Cardiac fibroblast (primary cell): ENCODE data around the gene TMEM165.

Source experiments
- DNase-seq, 2 donors: peaks; one replicate each; pipeline versions ENCODE4 v3.0.0 to v3.0.0-alpha.2; 2010; ENCODE audit warnings: low read depth in 2 of 2
- H3K4me3 ChIP-seq, 2 donors: replicated peaks in 1 of 2; 1 replicate in 1 of 2; 2 replicates in 1 of 2; pipeline ENCODE4 v1.5.1; 2011; ENCODE audit warnings: low read depth in 2 of 2, low read length in 2 of 2, mild to moderate bottlenecking in 2 of 2, moderate library complexity in 1 of 2
- TF ChIP-seq, protein P1 (sequence below): IDR thresholded peaks from one replicate; pipeline ENCODE4 v1.5.1; 2011; ENCODE audit warnings: low read depth, mild to moderate bottlenecking, low read length, inconsistent platforms

TMEM165 gene

GRCh38 chr4:55393461-55394320 lies 2.1 kb upstream of the TMEM165 start:
- peak in 1 of 2 donors; percentile 62 for DNase-seq
- H3K4me3 ChIP-seq = no peak overlapping the region
- TF ChIP-seq, protein P1, sequence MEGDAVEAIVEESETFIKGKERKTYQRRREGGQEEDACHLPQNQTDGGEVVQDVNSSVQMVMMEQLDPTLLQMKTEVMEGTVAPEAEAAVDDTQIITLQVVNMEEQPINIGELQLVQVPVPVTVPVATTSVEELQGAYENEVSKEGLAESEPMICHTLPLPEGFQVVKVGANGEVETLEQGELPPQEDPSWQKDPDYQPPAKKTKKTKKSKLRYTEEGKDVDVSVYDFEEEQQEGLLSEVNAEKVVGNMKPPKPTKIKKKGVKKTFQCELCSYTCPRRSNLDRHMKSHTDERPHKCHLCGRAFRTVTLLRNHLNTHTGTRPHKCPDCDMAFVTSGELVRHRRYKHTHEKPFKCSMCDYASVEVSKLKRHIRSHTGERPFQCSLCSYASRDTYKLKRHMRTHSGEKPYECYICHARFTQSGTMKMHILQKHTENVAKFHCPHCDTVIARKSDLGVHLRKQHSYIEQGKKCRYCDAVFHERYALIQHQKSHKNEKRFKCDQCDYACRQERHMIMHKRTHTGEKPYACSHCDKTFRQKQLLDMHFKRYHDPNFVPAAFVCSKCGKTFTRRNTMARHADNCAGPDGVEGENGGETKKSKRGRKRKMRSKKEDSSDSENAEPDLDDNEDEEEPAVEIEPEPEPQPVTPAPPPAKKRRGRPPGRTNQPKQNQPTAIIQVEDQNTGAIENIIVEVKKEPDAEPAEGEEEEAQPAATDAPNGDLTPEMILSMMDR = no peak

DNA sequence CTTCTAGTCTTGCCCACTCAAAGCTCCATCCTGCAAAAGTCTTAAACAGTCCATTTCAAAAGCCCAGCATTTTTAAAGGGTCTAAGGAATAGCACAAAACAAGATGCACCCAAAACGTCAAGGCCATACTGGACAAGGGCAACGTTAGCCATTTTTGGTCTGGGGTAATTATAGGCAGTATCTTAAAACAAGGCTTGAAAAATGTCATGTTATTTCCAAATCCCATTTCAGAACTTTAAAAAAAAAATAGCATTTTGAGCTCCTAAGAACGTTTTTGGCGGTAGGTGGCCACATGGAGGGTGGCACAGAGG lies 584 bp upstream of the TMEM165 start:
- DNase-seq = no peak
- TF ChIP-seq, protein P1 = peak; percentile 2
- H3K4me3 ChIP-seq = peak overlapping the region; percentile 77 to 88

- H3K4me3 ChIP-seq = peak overlapping the region; percentile 77 to 88
- peak; percentile 64 to 70 for DNase-seq
- TF ChIP-seq, protein P1 = no peak
Observed at GRCh38 chr4:55396308-55397125, 760 bp downstream of the TMEM165 start.

DNA sequence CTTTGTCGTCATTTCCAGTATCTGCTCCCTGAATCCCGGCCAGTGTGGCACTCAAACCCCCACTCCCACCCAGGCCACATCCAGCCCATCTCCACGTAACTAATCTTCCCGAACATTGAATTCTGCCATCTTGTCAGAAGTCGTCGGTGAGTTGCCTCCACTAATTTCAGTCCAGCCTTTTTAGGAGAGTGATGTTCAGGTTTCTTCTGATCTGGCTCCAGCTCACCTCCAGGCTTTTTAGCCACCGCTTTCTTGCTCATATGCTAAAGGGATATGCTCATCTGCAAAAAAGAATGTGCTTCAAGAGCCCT lies 1.3 kb downstream of the TMEM165 start:
- DNase-seq = peak; percentile 52 to 69
- TF ChIP-seq, protein P1 = no peak
- H3K4me3 ChIP-seq = peak overlapping the region; percentile 77 to 88

DNA sequence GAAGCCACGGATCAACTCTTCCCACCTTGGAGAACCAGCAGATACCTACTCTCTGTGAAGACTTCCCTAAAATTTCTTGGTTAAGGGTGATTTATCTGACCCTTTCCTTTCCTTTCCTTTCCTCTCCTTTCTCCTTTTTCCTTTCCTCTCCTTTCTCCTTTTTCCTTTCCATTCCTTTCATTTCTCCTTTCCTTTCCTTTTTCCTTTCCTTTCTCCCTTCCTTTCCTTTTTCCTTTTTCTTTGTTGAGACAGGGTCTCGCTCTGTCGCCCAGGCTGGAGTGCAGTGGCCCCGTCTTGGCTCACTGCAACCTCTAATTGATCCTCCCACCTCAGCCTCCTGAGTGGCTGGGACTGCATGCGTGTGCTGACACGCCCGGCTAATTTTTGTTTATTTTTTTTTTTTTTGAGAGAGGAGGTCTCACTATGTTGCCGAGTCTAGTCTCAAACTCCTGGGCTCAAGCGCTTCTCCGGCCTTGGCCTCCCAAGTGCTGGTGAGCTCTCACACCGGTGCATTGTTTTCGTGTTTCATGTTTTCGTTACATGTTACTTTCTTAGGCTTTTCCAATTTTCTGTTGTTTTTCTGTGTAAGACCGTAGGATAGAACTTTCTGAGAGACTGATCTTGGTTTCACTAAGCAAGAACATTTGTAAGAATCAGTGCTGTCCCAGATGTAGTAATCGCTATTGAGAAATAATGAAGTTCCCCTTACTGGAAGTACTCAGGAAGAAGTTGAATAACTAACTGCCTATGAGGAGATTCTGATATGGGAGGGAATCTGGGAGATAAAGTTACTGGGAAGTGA lies 2.0 kb downstream of the TMEM165 start:
- TF ChIP-seq, protein P1 = no peak
- H3K4me3 ChIP-seq = peak overlapping the region; percentile 77 to 88
- peak; percentile 81 to 91 for DNase-seq

GRCh38 chr4:55398461-55398860 lies 2.7 kb downstream of the TMEM165 start:
- DNase-seq = peak; percentile 33 to 78
- peak overlapping the region; percentile 77 to 88 for H3K4me3 ChIP-seq
- TF ChIP-seq, protein P1 = no peak
